GM12878 (cell line): ENCODE results near the gene ELL2. TPM values are rescaled to one million over a fixed set of nuclear protein-coding genes. Genes with fewer than 3 reads are reported as not detected.

Experiments
- ATAC-seq: fragments of 200-7000 bp; cut with Tn5 transposase; 3 replicates; pipeline ENCODE4 v1.9.1; 2020; ENCODE audit warnings: mild to moderate bottlenecking, moderate library complexity
- BruUV-seq: library from RNA; stranded (reverse); fragments of 400-500 nt; replicated peaks from 2 replicates; lab custom pipeline; 2021; lab: Mats Ljungman, UMichigan
- CTCF ChIA-PET: fragments of 300-600 bp; sonication (Branson Sonifier 250); formaldehyde crosslinking; extraction: SDS; loops from one replicate; lab custom pipeline; 2021; ENCODE audit warnings: inconsistent platforms; lab: Yijun Ruan, JAX
- POLR2A ChIA-PET: fragments of 350-600 bp; formaldehyde crosslinking; extraction: SDS; loops from one replicate; lab custom pipeline; 2021; ENCODE audit warnings: inconsistent platforms; lab: Charles Lee
- RAD21 ChIA-PET: fragments of 300-600 bp; sonication (Branson Sonifier 250); formaldehyde crosslinking; loops from one replicate; lab custom pipeline; 2023; ENCODE audit warnings: antibody characterized with exemption; ENCODE audit not compliant: unreplicated experiment; lab: Charles Lee
- SMC1A ChIA-PET: fragments of 300-600 bp; sonication (Branson Sonifier 250); formaldehyde crosslinking; loops from one replicate; lab custom pipeline; 2023; ENCODE audit not compliant: unreplicated experiment, uncharacterized antibody; lab: Charles Lee
- DNase-seq: peaks from one replicate; pipeline ENCODE4 v3.0.0-alpha.2; 2011; ENCODE audit warnings: low read depth, low spot score
- FAIRE-seq: peaks from 3 replicates; lab custom pipeline; 2011; peaks lifted over from hg19 to GRCh38; lab: Jason Lieb, UNC
- H2AFZ ChIP-seq: 2 replicates; pipeline ENCODE4 v1.6.0; 2011; ENCODE audit warnings: low read depth, low read length, control low read depth; ENCODE audit not compliant: control insufficient read depth
- H3K27ac ChIP-seq: 2 replicates; pipeline ENCODE4 v1.5.1; 2011; ENCODE audit warnings: control low read depth; ENCODE audit not compliant: control insufficient read depth, insufficient read depth
- H3K27me3 ChIP-seq, 2 experiments: replicated peaks in 1 of 2; 2 replicates each; pipeline versions ENCODE4 v1.6.0 to v1.6.1; 2011; ENCODE audit warnings: low read length in 1 of 2; ENCODE audit not compliant: control insufficient read depth in 2 of 2, insufficient read depth in 2 of 2
- H3K36me3 ChIP-seq, 2 experiments: 2 replicates each; pipeline ENCODE4 v1.5.1; 2011; ENCODE audit warnings: low read length in 1 of 2; ENCODE audit not compliant: control insufficient read depth in 2 of 2, insufficient read depth in 2 of 2
- H3K4me1 ChIP-seq: 2 replicates; pipeline ENCODE4 v1.6.1; 2011; ENCODE audit warnings: mild to moderate bottlenecking, low read length, moderate library complexity, mixed read lengths; ENCODE audit not compliant: control insufficient read depth, insufficient read depth
- H3K4me2 ChIP-seq: 2 replicates; pipeline ENCODE4 v1.6.0; 2011; ENCODE audit warnings: control low read depth; ENCODE audit not compliant: control insufficient read depth, insufficient read depth
- H3K4me3 ChIP-seq: fragments of 200-600 bp; sonication (generic); 2 replicates; pipeline ENCODE4 v1.5.1; 2016
- H3K79me2 ChIP-seq: 2 replicates; pipeline ENCODE4 v1.6.0; 2011; ENCODE audit warnings: low read length; ENCODE audit not compliant: control insufficient read depth, insufficient read depth
- H3K9ac ChIP-seq: 2 replicates; pipeline ENCODE4 v1.8.0; 2011; ENCODE audit warnings: low read length, control low read depth, mixed read lengths; ENCODE audit not compliant: control insufficient read depth, insufficient read depth
- H3K9me3 ChIP-seq: replicated peaks from 3 replicates; pipeline ENCODE4 v1.5.1; 2011; ENCODE audit warnings: mild to moderate bottlenecking, low read length; ENCODE audit not compliant: control insufficient read depth, insufficient read depth
- H4K20me1 ChIP-seq: 2 replicates; pipeline ENCODE4 v1.6.0; 2011; ENCODE audit not compliant: control insufficient read depth, insufficient read depth
- SMC3 ChIP-seq: IDR thresholded peaks from 2 replicates; pipeline ENCODE4 v1.6.1; 2011; ENCODE audit warnings: low read length, improper control_type of control experiment, borderline replicate concordance
- TCF3 ChIP-seq: IDR thresholded peaks from 2 replicates; pipeline ENCODE4 v1.6.1; 2012; ENCODE audit warnings: low read depth, mild to moderate bottlenecking, low read length, borderline replicate concordance; ENCODE audit not compliant: insufficient read depth
- YBX1 ChIP-seq: fragments of 450-650 bp; IDR thresholded peaks from 2 replicates; pipeline ENCODE4 v1.6.1; 2016; ENCODE audit warnings: antibody characterized with exemption
- in situ Hi-C: fragments of 300-500 bp; cut with MboI; formaldehyde crosslinking; loops from 9 replicates; pipeline ENCODE4 v1.14.3; 2018; ENCODE audit warnings: mixed read lengths
- intact Hi-C: fragments of 100-400 bp; cut with micrococcal nuclease; formaldehyde crosslinking; loops from one replicate; pipeline ENCODE4 v1.14.2; 2022; ENCODE audit not compliant: unreplicated experiment
- polyA plus RNA-seq, 11 experiments: library from polyadenylated mRNA; depleted of rRNA in 4 of 11; unstranded in 6 of 11; stranded (reverse) in 5 of 11; fragments of >200 nt; fragmentation: Nextera tagmentation in 4 of 11; fragmentation: Illumina TruSeq in 1 of 11; extraction: Ambion mirVana in 4 of 11; extraction: Trizol in 1 of 11; gene quantifications; 1 replicate in 1 of 11; 2 replicates in 10 of 11; pipeline versions ENCODE4 v1.2.1 to v1.2.3, GENCODE V29; 2011 to 2016; ENCODE audit warnings: inconsistent platforms in 2 of 11, missing spikeins in 2 of 11, low read depth in 1 of 11
- total RNA-seq, 4 experiments: library from RNA; depleted of rRNA in 3 of 4; stranded (reverse); fragments of >200 nt in 3 of 4; fragmentation: Illumina TruSeq in 1 of 4; extraction: Trizol in 1 of 4; gene quantifications; 2 replicates each; pipeline versions ENCODE4 v1.2.1 to v1.2.3, GENCODE V29; 2013 to 2021
- TF ChIP-seq, protein P1 (sequence below): IDR thresholded peaks from 2 replicates; pipeline ENCODE4 v1.6.1; 2012; ENCODE audit warnings: improper control_type of control experiment, low read depth, low read length; ENCODE audit not compliant: insufficient replicate concordance

Gene ELL2
- total and polyA plus RNA-seq, 10 of the 15 experiments (the other 5 are each of a cell fraction or from before 2014, with no cell fraction given) = 24.2 to 91.4 (median 57.4) TPM

DNA sequence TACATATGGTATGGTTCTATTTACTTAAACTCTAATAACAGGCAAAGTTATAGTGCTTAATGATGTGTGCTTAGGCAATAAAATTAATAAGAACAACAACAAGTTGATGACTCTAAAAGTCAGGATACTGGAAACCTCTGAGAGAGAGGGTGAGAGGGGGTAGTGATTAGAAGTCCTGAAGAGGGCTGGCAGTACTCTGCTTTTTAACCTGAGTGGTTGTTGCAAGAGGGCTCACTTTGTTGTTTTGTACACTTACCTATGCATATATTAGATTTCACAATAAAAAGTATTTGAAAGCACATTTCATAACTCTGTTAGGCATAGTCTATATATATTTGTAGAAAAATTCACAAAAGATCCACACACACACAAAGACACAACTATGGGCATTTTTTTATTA, 21.4 kb upstream of the ELL2 start:
- DNase-seq (no peak), ATAC-seq (no peak), FAIRE-seq (no peak)
- Histone ChIP-seq H3K4me1 (no peaks in the 10 kb centered on the region), H4K20me1 (no peaks in the 10 kb centered on the region), H3K9me3 (no peaks in the 10 kb centered on the region), H3K4me3 (no peak overlapping the region), H3K36me3 (no peaks in the 10 kb centered on the region), H3K4me2 (no peak overlapping the region), H3K9ac (no peak overlapping the region), H3K79me2 (no peaks in the 10 kb centered on the region), H3K27ac (no peak overlapping the region), H2AFZ (no peak overlapping the region), H3K27me3 (no peaks in the 10 kb centered on the region)
- TF ChIP-seq TCF3 = no peak
- TF ChIP-seq, protein P1, sequence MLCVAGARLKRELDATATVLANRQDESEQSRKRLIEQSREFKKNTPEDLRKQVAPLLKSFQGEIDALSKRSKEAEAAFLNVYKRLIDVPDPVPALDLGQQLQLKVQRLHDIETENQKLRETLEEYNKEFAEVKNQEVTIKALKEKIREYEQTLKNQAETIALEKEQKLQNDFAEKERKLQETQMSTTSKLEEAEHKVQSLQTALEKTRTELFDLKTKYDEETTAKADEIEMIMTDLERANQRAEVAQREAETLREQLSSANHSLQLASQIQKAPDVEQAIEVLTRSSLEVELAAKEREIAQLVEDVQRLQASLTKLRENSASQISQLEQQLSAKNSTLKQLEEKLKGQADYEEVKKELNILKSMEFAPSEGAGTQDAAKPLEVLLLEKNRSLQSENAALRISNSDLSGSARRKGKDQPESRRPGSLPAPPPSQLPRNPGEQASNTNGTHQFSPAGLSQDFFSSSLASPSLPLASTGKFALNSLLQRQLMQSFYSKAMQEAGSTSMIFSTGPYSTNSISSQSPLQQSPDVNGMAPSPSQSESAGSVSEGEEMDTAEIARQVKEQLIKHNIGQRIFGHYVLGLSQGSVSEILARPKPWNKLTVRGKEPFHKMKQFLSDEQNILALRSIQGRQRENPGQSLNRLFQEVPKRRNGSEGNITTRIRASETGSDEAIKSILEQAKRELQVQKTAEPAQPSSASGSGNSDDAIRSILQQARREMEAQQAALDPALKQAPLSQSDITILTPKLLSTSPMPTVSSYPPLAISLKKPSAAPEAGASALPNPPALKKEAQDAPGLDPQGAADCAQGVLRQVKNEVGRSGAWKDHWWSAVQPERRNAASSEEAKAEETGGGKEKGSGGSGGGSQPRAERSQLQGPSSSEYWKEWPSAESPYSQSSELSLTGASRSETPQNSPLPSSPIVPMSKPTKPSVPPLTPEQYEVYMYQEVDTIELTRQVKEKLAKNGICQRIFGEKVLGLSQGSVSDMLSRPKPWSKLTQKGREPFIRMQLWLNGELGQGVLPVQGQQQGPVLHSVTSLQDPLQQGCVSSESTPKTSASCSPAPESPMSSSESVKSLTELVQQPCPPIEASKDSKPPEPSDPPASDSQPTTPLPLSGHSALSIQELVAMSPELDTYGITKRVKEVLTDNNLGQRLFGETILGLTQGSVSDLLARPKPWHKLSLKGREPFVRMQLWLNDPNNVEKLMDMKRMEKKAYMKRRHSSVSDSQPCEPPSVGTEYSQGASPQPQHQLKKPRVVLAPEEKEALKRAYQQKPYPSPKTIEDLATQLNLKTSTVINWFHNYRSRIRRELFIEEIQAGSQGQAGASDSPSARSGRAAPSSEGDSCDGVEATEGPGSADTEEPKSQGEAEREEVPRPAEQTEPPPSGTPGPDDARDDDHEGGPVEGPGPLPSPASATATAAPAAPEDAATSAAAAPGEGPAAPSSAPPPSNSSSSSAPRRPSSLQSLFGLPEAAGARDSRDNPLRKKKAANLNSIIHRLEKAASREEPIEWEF = no peak
- no peak for TF ChIP-seq YBX1
- TF ChIP-seq SMC3 = no peak
- CTCF ChIA-PET = no interaction called here
- BruUV-seq = no TSS peak
- in situ Hi-C loops = no loop called here
- POLR2A ChIA-PET = no interaction called here
- SMC1A ChIA-PET = no interaction called here
- RAD21 ChIA-PET = no interaction called here
- intact Hi-C loops = no loop called here
